Measurements from ENCODE around the gene GCNA.
"Not testable (repeated sequence)": the region's sequence is repeated elsewhere in the genome, so short reads cannot be mapped to it uniquely, and the experiment has no call there.

GRCh38 chrX:71611736-71612135, 33.5 kb downstream of the GCNA start:
- not testable (repeated sequence) for TF ChIP-seq POLR2AphosphoS5 (IDR thresholded peaks at IDR 0.05; ENCODE audit: insufficient read depth in 1 of 2, low read depth in 1 of 2); POLR2A (IDR thresholded peaks at IDR 0.05)
